GM18526 (cell line): Measurements from ENCODE around the gene SUFU.

Experiments used
- POLR2A ChIP-seq: IDR thresholded peaks from 3 replicates; pipeline ENCODE4 v1.6.1; 2011; ENCODE audit not compliant: insufficient read length; ENCODE audit errors: extremely low read depth

Gene SUFU

DNA sequence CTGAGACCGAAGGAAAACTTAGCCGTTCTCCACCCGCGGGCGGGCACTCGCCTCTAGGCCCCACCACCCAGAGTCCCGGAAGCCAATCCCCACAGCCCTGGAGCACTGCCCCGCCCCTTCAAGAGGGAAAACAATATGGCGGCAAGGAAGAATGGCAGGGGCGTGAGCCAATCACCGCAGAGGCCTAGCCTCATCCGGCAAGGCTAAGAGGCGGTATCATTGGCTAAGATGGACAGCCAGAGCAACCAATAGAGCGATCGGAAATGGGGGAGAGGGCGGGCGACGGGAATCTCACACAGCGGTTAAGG, 1.8 kb upstream of the SUFU start:
- TF ChIP-seq POLR2A: no peak

DNA sequence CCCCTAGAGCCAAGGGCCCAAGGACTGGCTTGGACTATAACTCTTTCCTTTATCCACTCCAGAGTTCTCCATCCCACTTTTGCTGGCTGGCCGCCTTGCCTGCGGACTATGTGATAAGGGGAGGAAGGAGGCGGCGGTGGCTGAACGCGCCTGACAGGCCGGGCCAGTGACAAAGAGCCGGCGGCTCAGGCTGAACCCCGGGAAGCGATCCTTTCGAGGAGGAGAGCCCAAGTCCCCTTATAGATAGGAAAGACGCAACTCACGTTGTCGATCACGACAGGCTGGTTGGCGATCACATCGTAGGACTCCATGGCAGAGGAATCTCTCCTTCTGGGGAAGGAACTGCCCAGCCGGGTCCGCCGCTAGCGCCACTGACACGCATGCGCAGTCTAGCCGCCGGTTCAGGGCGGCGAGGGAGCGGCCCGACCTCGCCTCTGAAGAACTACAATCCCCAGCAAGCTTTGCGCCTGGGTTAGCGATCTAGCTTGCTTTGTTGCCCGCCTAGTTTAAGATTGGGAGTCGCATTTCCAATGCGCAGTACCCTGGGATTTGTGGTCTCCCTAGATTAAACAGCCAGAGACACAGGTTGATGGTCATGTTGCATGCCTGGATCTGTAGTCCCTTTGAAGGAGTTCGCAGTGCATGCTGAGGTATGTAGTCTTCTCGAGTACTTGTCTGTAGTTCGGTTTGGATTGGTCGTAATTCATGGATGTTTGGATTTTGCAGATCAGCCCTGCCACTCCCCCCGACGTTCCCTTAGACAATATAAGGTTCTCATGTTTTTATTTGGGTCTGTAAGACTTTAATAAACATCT, 1.2 kb upstream of the SUFU start, which contains the start of gene ACTR1A:
TSS of gene ACTR1A (minus strand) at position 376 of the 815 bp plus-strand sequence. CDS start at position 311, 65 bp downstream.
- TF ChIP-seq POLR2A: peak; percentile 41

DNA sequence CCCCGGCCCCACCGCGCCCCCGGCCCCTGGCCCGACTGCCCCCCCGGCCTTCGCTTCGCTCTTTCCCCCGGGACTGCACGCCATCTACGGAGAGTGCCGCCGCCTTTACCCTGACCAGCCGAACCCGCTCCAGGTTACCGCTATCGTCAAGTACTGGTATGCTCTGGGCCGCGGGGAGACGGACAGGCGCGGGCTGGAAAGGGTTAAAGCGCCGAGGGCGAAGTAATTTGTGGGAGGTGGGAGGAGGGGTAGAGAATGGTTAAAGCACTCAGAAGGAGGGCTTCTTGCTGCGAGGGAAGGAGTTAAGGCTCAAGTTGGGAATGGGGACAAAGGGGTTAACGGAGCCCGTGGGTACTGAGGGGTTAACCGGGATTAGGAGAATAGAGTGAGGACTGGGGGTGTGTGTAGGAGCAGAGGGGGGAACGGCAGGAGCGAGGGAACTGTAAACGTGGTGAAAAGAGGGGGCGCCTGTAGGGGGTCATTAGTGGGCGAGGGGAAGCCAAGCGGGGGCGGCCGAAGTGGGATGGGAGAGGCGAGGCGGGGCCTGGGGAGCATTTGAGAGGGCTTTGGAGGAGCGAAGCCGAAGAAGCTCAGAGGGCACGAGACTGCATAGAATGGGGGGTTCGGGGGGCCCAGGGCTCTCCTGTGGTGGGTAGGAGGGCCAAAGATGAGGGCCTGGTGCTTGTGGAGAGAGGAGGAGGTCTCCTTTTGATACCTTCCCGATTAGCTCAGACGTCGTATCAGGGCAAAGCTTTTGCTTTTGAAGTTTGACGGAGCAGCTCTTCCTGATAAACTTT, 605 bp downstream of the SUFU start:
- no peak for TF ChIP-seq POLR2A

DNA sequence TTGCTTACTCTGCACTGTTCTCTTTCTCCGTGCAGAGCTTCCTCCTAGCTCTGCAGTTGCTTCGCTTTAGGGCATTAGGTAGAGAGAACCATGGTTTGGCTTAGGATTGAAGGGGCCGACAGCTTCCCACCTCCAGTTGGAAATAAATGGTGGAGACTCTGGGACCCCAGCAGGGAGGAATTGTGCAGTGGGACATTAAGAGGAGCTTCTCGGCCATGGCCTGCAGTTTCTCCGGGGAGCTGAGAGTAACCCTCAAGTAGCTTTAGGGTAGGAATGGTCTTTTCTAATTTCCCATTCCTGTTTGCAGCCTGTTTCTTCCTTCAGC, 1.2 kb downstream of the SUFU start:
- no peak for TF ChIP-seq POLR2A

DNA sequence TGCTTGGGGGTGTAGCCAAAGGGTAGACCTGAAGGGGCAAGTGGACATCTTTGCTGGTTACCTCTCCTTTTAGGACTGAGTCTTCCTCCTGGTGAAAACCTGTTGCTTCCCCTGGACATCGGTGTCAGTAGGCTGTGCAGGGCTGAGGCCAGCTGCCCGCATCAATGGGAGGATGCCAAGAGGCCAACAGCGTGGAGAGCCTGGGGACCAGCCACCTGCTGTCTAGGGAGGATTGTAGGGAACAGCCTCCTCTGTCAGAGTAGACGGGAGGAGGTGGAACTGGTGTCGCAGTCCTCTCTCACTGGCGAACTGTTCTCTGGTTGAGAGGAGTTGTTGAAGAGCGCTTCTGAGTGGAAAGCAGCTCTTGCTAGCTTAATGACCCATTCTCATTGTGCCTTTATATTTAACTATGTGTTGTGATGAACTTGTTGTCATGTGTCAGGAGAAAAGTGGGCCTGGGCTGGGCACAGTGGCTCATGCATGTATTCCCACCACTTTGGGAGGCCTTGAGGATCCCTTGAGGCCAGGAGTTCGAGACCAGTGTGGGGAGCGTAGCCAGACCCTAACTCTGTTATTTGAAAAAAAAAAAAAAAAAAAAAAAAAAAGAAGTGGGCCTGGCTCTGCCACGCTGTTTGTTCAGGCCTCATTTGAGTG, 1.8 kb downstream of the SUFU start:
- no peak for TF ChIP-seq POLR2A

DNA sequence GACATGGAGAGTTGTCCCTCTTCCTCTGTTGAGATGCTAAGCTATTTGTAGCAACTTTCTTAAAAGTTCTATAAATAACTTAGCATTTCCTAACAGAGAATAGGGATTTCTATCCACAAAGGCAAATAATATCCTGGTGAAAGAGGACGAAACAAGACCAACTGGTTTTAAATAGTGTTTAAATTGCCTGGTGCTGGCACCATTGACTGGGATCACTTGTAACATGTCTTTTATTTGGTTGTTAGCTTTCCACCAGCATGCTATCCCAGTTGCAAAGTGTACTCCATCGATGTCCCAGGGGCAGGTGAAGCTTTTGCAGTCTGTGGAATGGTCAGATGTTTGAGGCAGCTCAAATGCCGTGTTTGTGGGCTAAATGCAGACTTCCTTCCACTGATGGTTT, 3.7 kb downstream of the SUFU start:
- TF ChIP-seq POLR2A: no peak

DNA sequence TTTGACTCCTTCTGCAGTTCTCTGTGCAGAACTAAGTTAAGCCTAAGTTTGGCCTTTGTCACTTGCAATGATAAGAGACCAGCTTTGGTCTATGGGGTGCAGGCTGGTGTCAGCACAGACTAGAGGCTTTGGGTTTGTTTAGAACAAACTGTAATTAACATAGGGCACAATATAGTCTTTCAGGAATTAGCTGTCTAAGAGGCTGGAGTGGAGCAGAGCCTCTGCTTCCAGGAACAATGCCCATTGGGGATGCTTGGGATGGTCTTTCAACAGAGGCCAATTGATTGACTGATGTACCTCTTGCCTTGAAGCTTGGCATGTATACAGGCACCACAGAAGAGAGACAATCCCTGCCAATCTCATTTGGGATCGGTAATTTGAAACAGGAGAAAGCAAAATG, 4.7 kb downstream of the SUFU start:
- TF ChIP-seq POLR2A: no peak

DNA sequence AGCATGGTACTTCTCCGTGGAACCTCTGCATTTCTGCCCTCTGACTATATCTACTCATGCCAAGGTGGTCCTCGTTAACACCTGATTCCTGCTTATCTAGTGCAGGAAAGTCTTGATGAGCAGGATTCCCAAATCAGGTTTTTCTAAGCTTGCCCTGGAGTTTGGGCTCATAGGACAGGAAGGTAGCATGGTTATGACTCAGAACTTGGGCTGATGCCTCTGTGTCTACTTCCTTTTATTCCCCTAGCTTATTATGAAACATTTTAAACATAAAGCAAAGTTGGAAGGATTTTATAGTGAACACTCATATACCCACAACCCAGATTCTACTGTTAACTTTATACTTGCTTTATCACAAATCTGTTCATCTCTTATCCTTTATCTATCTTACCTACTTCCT, 5.6 kb downstream of the SUFU start:
- no peak for TF ChIP-seq POLR2A

DNA sequence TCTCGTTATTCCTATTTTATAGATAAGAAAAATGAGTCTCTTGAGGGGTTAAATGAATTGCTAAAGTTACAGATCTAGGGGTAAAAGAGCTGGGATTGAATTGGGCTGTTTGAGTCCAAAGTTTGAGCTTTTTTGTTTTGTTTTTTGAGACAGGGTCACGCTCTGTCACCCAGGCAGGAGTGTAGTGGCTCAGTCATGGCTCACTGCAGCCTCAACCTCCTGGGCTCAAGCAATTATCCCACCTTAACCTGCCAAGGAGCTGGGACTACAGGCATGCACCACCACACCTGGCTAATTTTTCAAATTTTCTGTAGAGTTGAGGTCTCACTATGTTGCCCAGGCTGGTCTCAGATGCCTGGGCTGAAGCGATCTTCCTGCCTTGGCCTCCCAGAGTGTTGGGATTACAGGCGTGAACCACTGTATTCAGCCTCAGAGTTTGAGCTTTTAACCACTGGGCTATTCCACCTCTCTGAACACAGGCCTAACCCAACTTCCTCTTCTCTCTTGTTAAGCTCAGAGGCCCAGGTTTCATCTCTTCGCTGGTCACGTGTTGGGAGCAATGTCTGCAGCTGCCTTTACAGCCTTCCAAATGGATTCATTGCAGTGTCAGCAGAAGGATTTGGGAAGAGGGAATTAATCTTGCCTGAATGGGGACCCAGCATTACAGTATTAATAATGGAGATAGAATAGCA, 8.0 kb downstream of the SUFU start:
- TF ChIP-seq POLR2A: no peak

DNA sequence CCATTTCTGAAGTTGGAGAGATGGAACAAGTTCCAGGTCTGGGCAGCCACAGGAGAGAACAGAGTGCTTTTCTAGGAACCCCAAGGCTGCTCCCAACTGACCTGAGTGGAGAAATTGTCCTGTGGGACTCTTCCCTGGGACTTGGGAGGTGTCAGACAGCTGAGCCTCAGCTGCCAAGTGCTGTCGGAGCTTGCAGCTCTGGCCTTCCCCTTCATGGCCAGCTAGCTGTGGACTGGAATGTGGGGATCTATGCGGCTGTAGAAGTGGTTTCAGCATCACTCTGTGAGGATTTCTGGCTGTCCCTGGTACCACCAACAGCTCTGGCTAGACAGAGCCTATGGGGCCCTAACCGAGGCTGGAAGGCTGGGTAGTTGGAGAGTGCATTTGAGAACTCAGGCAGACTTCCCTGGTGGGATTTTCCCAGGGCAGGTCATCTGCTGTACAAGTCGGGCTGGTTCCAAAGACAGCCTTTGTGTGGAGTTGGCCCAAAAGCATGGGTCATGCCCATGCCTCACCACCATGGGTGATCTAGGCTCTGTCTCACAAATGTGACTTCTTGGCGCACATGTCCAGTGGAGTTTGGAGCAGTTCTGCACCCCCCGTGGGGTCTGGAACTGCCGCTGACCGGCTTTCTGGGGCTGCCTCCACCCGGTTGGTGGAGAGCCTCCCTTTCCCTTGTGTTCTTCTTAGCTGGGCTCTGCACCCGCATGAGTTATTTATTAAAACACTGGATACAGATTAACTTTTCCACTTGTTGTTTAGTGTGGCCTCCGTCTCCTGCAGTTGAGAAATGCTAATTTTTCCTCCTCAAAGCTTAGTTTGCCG, 10.9 kb downstream of the SUFU start:
- no peak for TF ChIP-seq POLR2A

DNA sequence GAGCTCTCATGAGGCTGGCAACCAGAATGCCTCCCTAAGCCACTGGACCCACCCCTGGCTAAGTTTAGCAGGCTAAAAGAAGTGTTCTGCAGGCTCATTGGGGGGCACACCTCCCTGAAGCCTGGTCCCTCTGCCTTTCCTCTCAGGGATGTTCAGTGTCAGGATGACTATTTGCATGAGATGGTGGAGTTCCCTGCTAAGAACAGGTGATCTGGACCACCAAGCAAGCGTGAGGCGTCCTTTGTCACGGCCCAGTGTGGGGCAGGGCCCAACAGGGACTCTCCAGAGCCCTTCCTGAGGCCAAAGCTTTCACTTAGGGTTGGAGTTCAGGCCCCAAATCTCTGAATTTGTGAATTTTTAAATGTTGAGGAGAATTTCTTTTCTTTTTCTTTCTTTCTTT, 12.0 kb downstream of the SUFU start:
- TF ChIP-seq POLR2A: no peak

DNA sequence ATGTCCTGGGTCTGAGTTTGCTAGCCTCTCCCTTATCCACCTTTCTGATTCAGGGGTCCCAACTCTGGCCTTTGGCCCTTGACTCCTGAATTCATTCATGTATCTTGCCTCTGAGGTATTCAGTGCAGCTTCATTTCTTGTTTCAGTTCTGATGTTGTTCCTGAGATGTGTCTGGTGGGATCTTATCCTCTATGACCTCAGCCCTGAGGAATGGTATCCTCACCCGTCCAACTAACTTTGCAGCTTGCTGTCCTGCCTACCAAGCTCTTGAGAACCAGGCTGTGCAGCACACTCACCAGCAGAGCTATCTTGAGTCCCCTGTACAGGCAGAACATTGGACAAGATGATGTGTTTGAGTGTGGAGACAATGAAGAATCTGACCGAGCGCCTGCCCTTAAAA, 13.8 kb downstream of the SUFU start:
- no peak for TF ChIP-seq POLR2A

DNA sequence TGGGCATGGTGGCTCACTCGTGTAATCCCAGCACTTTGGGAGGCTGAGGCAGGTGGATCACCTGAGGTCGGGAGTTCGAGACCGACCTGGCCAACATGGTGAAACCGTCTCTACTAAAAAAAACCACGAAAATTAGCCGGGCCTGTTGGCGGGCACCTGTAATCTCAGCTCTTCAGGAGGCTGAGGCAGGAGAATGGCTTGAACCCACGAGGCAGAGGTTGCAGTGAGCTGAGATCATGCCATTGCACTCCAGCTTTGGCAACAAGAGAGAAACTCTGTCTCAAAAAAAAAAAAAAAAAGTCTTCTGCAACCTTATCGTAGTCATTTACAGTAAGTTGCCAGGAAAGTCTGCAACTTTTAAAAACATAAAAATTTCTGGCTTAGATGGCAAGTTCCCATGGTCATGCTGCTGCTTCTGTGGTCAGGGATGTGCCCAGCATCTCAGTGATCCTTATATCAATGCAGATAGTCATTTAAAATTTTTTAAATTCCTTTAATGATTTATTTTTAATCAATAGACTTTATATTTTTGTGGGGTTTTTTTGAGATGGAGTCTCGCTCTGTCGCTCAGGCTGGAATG, 15.6 kb downstream of the SUFU start:
- TF ChIP-seq POLR2A: no peak

DNA sequence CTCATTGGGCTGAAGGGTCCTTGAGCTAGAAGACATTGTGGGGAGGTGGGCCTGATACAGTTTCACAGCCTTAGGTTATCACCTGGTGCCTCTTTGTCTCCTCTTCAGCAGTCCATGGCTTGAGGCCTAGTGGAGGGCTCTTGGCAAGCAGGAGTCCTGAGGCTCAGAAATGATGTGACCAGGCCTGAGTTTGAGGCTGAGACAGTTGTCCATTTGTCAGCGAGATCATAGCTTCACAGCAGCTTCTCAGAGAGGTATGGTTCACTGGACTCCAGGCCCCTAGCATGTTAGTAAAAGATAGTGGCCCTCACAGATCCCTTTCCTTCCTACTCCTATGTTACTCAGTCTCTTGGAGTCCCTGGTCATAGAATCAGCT, 19.1 kb downstream of the SUFU start:
- no peak for TF ChIP-seq POLR2A
